ENCODE measurements around the gene SIRPG. TPM values are rescaled to one million over a fixed set of nuclear protein-coding genes. Genes with fewer than 3 reads are reported as not detected.

SIRPG gene
- total RNA-seq, 4 donors from 2014 or later, result 0.62 TPM; not detected in 3

DNA sequence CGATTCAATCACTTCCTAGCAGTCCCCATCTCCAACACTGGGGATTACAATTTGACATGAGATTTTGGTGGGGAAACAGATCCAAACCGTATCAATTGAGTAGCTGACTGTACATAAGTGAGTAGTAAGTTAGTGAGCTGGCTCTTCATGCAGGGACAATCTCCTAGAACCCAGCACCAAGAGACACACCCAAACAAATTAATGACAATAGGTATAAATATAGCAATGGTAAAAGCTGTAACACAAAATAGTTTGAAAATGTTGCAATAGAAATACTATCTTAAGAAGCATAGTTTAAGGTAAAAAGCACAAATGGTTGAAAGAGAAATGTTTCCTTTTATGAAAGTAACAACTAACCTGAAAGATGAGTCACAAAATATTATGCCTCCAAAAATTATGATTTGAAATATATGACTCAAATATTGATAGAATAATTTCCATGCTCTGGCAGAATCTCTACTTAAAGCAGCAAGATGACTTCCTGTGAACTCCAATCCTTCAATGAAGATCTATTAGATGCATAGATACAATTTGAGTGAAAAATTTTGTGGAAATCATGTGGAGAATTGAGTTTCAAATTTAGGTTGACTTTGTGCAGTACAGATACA, 32.4 kb downstream of the SIRPG start:
- Histone ChIP-seq H3K9me3 (no peaks in the 10 kb centered on the region), H3K36me3 (no peaks in the 10 kb centered on the region), H3K27ac (no peak overlapping the region), H3K4me3 (no peak overlapping the region), H3K27me3 (peaks cover 7% of the 10 kb centered on the region), H3K4me1 (no peaks in the 10 kb centered on the region)
- TF ChIP-seq POLR2AphosphoS5 (IDR thresholded peaks at IDR 0.05), result no peak
- TF ChIP-seq, protein P1, sequence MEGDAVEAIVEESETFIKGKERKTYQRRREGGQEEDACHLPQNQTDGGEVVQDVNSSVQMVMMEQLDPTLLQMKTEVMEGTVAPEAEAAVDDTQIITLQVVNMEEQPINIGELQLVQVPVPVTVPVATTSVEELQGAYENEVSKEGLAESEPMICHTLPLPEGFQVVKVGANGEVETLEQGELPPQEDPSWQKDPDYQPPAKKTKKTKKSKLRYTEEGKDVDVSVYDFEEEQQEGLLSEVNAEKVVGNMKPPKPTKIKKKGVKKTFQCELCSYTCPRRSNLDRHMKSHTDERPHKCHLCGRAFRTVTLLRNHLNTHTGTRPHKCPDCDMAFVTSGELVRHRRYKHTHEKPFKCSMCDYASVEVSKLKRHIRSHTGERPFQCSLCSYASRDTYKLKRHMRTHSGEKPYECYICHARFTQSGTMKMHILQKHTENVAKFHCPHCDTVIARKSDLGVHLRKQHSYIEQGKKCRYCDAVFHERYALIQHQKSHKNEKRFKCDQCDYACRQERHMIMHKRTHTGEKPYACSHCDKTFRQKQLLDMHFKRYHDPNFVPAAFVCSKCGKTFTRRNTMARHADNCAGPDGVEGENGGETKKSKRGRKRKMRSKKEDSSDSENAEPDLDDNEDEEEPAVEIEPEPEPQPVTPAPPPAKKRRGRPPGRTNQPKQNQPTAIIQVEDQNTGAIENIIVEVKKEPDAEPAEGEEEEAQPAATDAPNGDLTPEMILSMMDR (IDR thresholded peaks at IDR 0.05), result no peak
- no peak for TF ChIP-seq POLR2A (IDR thresholded peaks at IDR 0.05)
- WGBS, 2 donors (ENCODE audit: low coverage in 1 of 2), result 33 to 35% methylated on average over 1 to 2 of the region's 2 CpGs
- ATAC-seq, result no peak

DNA sequence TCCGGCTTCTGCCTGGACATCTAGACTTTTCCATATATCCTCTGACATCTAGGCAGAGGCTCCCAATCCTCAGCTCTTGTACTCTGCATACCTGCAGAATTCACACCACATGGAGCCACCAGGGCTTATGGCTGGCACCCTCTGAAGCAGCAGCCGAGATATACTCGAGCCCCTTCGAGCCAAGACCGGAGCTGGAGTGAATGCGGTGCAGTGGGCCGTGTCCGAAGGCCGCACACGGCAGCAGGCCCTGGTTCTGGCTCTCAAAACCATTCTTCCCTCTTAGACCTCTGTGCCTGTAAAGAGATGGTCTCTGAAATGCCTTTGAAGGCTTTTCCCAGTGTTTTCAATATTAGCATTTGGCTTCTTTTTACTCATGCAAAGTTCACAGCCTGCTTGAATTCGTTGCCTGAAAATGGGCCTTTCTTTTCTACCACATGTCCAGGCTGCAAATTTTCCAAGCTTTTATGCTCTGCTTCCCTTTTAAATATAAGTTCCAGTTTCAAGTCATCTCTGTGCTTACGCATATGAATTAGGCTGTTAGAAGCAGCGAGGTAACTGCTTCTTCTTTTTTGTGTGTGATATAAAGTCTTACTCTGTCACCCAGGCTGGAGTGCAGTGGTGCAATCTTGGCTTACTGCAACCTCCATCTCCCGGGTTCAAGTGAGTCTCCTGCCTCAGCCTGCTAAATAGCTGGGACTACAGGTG, 33.9 kb downstream of the SIRPG start:
- TF ChIP-seq POLR2AphosphoS5 (IDR thresholded peaks at IDR 0.05) (no peak), POLR2A (IDR thresholded peaks at IDR 0.05) (no peak), EP300 (IDR thresholded peaks at IDR 0.05) (no peak)
- TF ChIP-seq, protein P1 (IDR thresholded peaks at IDR 0.05), result no peak
- H3K27ac ChIP-seq, result no peak overlapping the region
- no peaks in the 10 kb centered on the region for H3K4me1 ChIP-seq
- no peaks in the 10 kb centered on the region for H3K36me3 ChIP-seq
- ATAC-seq, result no peak
- WGBS, 2 donors (ENCODE audit: low coverage in 1 of 2), result 67 to 84% methylated on average over 6 to 9 of the region's 14 CpGs
- no peaks in the 10 kb centered on the region for H3K27me3 ChIP-seq
- no peak overlapping the region for H3K4me3 ChIP-seq
- H3K9me3 ChIP-seq, result peaks cover 0 to 12% (median 0%) of the 10 kb centered on the region in 3 donors

DNA sequence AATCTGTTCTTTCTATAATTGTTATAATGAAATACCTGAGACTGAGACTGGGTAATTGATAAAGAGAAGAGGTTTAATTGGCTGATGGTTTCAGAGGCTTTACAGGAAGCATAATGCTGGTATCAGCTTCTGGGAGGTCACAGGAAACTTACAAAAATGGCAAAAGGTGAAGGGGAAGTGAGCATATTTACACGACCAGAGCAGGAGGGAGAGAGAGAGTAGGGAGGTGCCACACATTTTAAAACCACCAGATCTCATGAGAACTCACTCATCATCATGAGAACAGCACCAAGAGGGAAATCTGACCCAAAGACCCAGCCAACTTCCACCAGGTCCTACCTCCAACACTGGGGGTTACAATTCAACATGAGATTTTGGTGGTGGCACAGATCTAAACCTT, 35.1 kb downstream of the SIRPG start:
- no peaks in the 10 kb centered on the region for H3K4me1 ChIP-seq
- WGBS, 2 donors (ENCODE audit: low coverage in 1 of 2), result 0% methylated on average over 1 of the region's 1 CpG
- TF ChIP-seq, protein P1 (IDR thresholded peaks at IDR 0.05), result no peak
- TF ChIP-seq POLR2AphosphoS5 (IDR thresholded peaks at IDR 0.05), result no peak
- no peak for TF ChIP-seq EP300 (IDR thresholded peaks at IDR 0.05)
- TF ChIP-seq POLR2A (IDR thresholded peaks at IDR 0.05), result no peak
- no peak for ATAC-seq
- no peaks in the 10 kb centered on the region for H3K36me3 ChIP-seq
- no peaks in the 10 kb centered on the region for H3K27me3 ChIP-seq
- H3K27ac ChIP-seq, result no peak overlapping the region
- peaks cover 0 to 17% (median 0%) of the 10 kb centered on the region in 3 donors for H3K9me3 ChIP-seq
- no peak overlapping the region for H3K4me3 ChIP-seq

DNA sequence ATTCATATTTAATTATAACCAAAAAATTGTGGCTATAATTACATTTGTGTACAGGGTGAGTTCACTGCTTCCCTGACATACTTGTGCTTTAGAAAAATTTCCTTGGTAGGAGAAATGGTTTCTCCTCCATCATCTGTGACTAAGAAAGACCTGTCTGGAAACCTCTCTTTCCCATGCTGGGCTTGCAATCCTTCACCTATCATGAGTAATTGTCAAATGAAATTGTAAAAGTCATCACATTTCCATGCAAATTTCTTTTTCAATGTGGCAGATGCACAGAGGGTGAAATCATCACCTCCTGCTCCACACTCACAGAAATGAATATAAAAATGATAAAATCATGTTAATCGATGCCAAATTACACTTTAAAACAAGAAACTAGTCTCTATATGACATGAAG, 36.3 kb downstream of the SIRPG start:
- Histone ChIP-seq H3K4me3 (no peak overlapping the region), H3K36me3 (no peaks in the 10 kb centered on the region), H3K4me1 (no peaks in the 10 kb centered on the region), H3K27ac (no peak overlapping the region), H3K9me3 (peaks cover 0 to 17% (median 0%) of the 10 kb centered on the region in 3 donors), H3K27me3 (no peaks in the 10 kb centered on the region)
- TF ChIP-seq POLR2AphosphoS5 (IDR thresholded peaks at IDR 0.05), result no peak
- TF ChIP-seq POLR2A (IDR thresholded peaks at IDR 0.05), result no peak
- TF ChIP-seq, protein P1 (IDR thresholded peaks at IDR 0.05), result no peak
- no peak for TF ChIP-seq EP300 (IDR thresholded peaks at IDR 0.05)
- ATAC-seq, result no peak
- 70 to 88% methylated on average over 1 of the region's 1 CpG for WGBS, 2 donors (ENCODE audit: low coverage in 1 of 2)

All from gastroesophageal sphincter (tissue), 4 donors.